ENCODE data around the gene DOCK1.

DNA sequence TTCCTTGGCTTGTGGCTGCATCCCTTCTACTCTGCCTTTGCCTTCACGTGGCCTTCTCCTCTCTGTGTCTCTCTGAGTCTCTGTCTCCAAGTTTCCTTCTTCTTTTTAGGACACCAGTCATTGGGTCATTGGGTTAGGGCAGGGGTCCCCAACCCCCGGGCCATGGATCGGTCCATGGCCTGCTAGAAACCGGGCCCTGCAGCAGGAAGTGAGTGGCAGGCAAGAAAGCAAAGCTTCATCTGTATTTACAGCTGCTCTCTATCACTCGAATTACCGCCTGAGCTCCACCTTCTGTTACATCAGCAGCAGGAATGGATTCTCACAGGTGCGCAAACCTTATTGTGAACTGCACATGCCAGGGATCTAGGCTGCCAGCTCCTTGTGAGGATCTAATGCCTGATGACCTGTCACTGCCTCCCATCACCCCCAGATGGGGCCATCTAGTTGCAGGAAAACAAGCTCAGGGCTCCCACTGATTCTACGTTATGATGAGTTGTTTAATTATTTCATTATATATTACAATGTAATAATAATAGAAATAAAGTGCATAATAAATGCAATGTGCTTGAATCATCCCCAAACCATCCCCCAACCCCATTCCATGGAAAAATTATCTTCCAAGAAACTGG, 47.9 kb upstream of the DOCK1 start:
- TF ChIP-seq, protein P1, sequence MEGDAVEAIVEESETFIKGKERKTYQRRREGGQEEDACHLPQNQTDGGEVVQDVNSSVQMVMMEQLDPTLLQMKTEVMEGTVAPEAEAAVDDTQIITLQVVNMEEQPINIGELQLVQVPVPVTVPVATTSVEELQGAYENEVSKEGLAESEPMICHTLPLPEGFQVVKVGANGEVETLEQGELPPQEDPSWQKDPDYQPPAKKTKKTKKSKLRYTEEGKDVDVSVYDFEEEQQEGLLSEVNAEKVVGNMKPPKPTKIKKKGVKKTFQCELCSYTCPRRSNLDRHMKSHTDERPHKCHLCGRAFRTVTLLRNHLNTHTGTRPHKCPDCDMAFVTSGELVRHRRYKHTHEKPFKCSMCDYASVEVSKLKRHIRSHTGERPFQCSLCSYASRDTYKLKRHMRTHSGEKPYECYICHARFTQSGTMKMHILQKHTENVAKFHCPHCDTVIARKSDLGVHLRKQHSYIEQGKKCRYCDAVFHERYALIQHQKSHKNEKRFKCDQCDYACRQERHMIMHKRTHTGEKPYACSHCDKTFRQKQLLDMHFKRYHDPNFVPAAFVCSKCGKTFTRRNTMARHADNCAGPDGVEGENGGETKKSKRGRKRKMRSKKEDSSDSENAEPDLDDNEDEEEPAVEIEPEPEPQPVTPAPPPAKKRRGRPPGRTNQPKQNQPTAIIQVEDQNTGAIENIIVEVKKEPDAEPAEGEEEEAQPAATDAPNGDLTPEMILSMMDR (IDR thresholded peaks at IDR 0.05): no peak
- TF ChIP-seq EP300 (IDR thresholded peaks at IDR 0.05): no peak
